GM12801 (cell line): ENCODE results near the gene RNF212.

Experiments
- TF ChIP-seq, protein P1 (sequence below): IDR thresholded peaks from one replicate; pipeline ENCODE4 v1.5.1; 2011; ENCODE audit warnings: control low read depth; ENCODE audit not compliant: insufficient read length; ENCODE audit errors: extremely low read depth

RNF212 gene

GRCh38 chr4:1024882-1025545 lies 88.3 kb downstream of the RNF212 start:
- TF ChIP-seq, protein P1, sequence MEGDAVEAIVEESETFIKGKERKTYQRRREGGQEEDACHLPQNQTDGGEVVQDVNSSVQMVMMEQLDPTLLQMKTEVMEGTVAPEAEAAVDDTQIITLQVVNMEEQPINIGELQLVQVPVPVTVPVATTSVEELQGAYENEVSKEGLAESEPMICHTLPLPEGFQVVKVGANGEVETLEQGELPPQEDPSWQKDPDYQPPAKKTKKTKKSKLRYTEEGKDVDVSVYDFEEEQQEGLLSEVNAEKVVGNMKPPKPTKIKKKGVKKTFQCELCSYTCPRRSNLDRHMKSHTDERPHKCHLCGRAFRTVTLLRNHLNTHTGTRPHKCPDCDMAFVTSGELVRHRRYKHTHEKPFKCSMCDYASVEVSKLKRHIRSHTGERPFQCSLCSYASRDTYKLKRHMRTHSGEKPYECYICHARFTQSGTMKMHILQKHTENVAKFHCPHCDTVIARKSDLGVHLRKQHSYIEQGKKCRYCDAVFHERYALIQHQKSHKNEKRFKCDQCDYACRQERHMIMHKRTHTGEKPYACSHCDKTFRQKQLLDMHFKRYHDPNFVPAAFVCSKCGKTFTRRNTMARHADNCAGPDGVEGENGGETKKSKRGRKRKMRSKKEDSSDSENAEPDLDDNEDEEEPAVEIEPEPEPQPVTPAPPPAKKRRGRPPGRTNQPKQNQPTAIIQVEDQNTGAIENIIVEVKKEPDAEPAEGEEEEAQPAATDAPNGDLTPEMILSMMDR = no peak

DNA sequence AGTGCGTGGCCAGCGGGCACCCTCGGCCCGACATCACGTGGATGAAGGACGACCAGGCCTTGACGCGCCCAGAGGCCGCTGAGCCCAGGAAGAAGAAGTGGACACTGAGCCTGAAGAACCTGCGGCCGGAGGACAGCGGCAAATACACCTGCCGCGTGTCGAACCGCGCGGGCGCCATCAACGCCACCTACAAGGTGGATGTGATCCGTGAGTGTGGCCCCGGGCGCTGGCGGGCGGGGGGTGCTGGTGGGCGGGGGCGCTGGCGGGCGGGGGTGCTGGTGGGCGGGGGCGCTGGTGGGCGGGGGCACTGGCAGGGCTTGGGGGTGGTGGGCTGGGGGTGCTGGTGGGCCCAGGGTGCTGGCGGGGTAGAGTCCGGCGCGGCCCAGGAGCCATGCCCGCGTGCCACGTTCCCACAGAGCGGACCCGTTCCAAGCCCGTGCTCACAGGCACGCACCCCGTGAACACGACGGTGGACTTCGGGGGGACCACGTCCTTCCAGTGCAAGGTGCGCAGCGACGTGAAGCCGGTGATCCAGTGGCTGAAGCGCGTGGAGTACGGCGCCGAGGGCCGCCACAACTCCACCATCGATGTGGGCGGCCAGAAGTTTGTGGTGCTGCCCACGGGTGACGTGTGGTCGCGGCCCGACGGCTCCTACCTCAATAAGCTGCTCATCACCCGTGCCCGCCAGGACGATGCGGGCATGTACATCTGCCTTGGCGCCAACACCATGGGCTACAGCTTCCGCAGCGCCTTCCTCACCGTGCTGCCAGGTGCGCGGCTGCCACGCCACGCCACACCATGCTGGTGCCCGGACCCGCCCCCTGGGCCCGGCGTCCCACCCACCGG lies 89.2 kb downstream of the RNF212 start:
- TF ChIP-seq, protein P1 = no peak

DNA sequence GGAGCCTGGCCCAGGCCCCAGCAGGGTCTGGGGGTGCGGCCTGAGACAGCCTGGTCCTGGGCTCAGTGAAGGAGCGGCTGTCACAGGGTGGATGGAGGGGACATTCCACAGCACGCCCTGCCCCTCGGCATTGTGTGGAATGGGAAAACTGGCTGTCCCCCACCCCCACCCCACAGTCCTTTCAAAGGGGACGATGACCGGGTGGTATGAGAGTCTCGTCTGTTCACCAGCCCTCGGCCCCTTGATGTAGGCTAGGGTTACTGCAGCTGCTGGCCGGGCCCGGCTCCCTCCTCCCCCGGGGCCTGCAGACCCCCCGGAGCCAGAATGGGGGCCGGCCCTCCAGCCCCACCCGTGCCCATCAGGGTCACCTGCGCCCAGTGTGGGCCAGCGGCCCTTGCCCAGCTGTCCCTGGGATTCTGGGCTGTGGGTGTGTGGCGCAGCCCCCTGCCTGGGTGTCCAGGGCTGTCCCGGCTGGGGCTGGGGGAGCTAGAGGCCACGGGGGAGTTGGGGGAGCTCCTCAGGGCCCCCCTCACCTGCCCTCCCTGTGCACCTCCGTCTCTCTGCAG lies 90.2 kb downstream of the RNF212 start:
- TF ChIP-seq, protein P1 = no peak

- TF ChIP-seq, protein P1 = no peak
Observed at GRCh38 chr4:1022739-1023066, 90.7 kb downstream of the RNF212 start.

- TF ChIP-seq, protein P1 = no peak
Observed at GRCh38 chr4:1022051-1022738, 91.2 kb downstream of the RNF212 start.
